ENCODE results near the gene HSDL2.

Gene HSDL2

GRCh38 chr9:112462855-112463254 is 82.9 kb downstream of the HSDL2 start:
- no peak for ATAC-seq

- ATAC-seq = no peak
Measured at GRCh38 chr9:112465352-112465751, 85.4 kb downstream of the HSDL2 start.

GRCh38 chr9:112472996-112473395 is 93.1 kb downstream of the HSDL2 start:
- ATAC-seq = no peak

GRCh38 chr9:112473986-112474385 is 94.1 kb downstream of the HSDL2 start:
- no peak for ATAC-seq

- no peak for ATAC-seq
Measured at GRCh38 chr9:112475318-112475717, 95.4 kb downstream of the HSDL2 start.

- no peak for ATAC-seq
Measured at GRCh38 chr9:112477330-112477729, 97.4 kb downstream of the HSDL2 start.

GRCh38 chr9:112479221-112479620 is 99.3 kb downstream of the HSDL2 start:
- no peak for ATAC-seq

GRCh38 chr9:112484607-112485006 is 104.7 kb downstream of the HSDL2 start:
- no peak for ATAC-seq

- no peak for ATAC-seq
Measured at GRCh38 chr9:112485574-112485973, 105.7 kb downstream of the HSDL2 start.

- ATAC-seq = peak; percentile 97 to 98
Measured at GRCh38 chr9:112486221-112487007, 106.5 kb downstream of the HSDL2 start, which contains the start of gene KIAA1958. Gene KIAA1958 (plus strand): TSS chr9:112486827. CDS start chr9:112574081, 87,254 bp downstream.

GRCh38 chr9:112487008-112487798 is 107.3 kb downstream of the HSDL2 start:
- ATAC-seq = peak; percentile 27 to 37

- ATAC-seq = no peak
Measured at GRCh38 chr9:112487799-112488340, 108.0 kb downstream of the HSDL2 start.

GRCh38 chr9:112489039-112489546 is 109.2 kb downstream of the HSDL2 start:
- no peak for ATAC-seq

GRCh38 chr9:112489876-112490666 is 110.2 kb downstream of the HSDL2 start:
- ATAC-seq = no peak

- no peak for ATAC-seq
Measured at GRCh38 chr9:112493393-112494137, 113.7 kb downstream of the HSDL2 start.

- no peak for ATAC-seq
Measured at GRCh38 chr9:112494153-112494552, 114.2 kb downstream of the HSDL2 start.

GRCh38 chr9:112495614-112496013 is 115.7 kb downstream of the HSDL2 start:
- ATAC-seq = no peak

- ATAC-seq = no peak
Measured at GRCh38 chr9:112496074-112496722, 116.3 kb downstream of the HSDL2 start.

GRCh38 chr9:112500842-112501241 is 120.9 kb downstream of the HSDL2 start:
- ATAC-seq = no peak

- no peak for ATAC-seq
Measured at GRCh38 chr9:112501287-112501686, 121.4 kb downstream of the HSDL2 start.

Data from activated CD4-positive, CD25-positive, alpha-beta regulatory T cell treated with anti-CD3 and anti-CD28 coated beads, Interleukin-2, amount 50 U/mL, for 24 hours (primary cell).